Activated CD4-positive, alpha-beta T cell treated with anti-CD3 and anti-CD28 coated beads for 1 hour (primary cell): ENCODE data around the gene ZNF407.

Experiments
- DNase-seq: peaks from one replicate; pipeline ENCODE4 v3.0.0-alpha.2; 2020

ZNF407 gene

GRCh38 chr18:74982946-74983635, 385.4 kb downstream of the ZNF407 start:
- no peak for DNase-seq

GRCh38 chr18:74989134-74989533, 391.5 kb downstream of the ZNF407 start:
- DNase-seq = no peak

- DNase-seq = no peak
Measured at GRCh38 chr18:74990563-74991081, 393.0 kb downstream of the ZNF407 start.

- DNase-seq = no peak
Measured at GRCh38 chr18:74994502-74995418, 397.1 kb downstream of the ZNF407 start.

GRCh38 chr18:74995419-74995736, 397.7 kb downstream of the ZNF407 start:
- no peak for DNase-seq

GRCh38 chr18:74996055-74996454, 398.4 kb downstream of the ZNF407 start:
- no peak for DNase-seq

GRCh38 chr18:74996996-74997395, 399.3 kb downstream of the ZNF407 start:
- DNase-seq = no peak

GRCh38 chr18:75000920-75001319, 403.2 kb downstream of the ZNF407 start:
- no peak for DNase-seq

GRCh38 chr18:75003039-75003438, 405.4 kb downstream of the ZNF407 start:
- no peak for DNase-seq

GRCh38 chr18:75003764-75004690, 406.4 kb downstream of the ZNF407 start:
- DNase-seq = no peak

GRCh38 chr18:75005626-75006025, 408.0 kb downstream of the ZNF407 start:
- DNase-seq = no peak

GRCh38 chr18:75008186-75008585, 410.5 kb downstream of the ZNF407 start:
- no peak for DNase-seq

GRCh38 chr18:75009296-75009695, 411.6 kb downstream of the ZNF407 start:
- no peak for DNase-seq

GRCh38 chr18:75009878-75010277, 412.2 kb downstream of the ZNF407 start:
- DNase-seq = no peak

GRCh38 chr18:75010278-75010677, 412.6 kb downstream of the ZNF407 start:
- no peak for DNase-seq

- DNase-seq = no peak
Measured at GRCh38 chr18:75010689-75011088, 413.0 kb downstream of the ZNF407 start.

- no peak for DNase-seq
Measured at GRCh38 chr18:75016025-75016717, 418.5 kb downstream of the ZNF407 start.

GRCh38 chr18:75023473-75023872, 425.8 kb downstream of the ZNF407 start:
- no peak for DNase-seq

- no peak for DNase-seq
Measured at GRCh38 chr18:75024871-75025270, 427.2 kb downstream of the ZNF407 start.

- DNase-seq = no peak
Measured at GRCh38 chr18:75025573-75025972, 427.9 kb downstream of the ZNF407 start.

GRCh38 chr18:75029481-75029880, 431.8 kb downstream of the ZNF407 start:
- no peak for DNase-seq

- no peak for DNase-seq
Measured at GRCh38 chr18:75031717-75032317, 434.1 kb downstream of the ZNF407 start.
